Esophagus muscularis mucosa (tissue), 3 donors: ENCODE measurements around the gene ESRRG.

Source experiments
- POLR2AphosphoS5 ChIP-seq, 2 donors: sonication (generic); formaldehyde crosslinking; IDR thresholded peaks; one replicate each; pipeline ENCODE4 v1.6.1; 2017; ENCODE audit warnings: antibody characterized with exemption in 2 of 2
- TF ChIP-seq, protein P1 (sequence below), 3 experiments: fragments of 200-600 bp in 2 of 3; fragments of 450-650 bp in 1 of 3; sonication (generic) in 2 of 3; IDR thresholded peaks; one replicate each; pipeline ENCODE4 v1.5.1; 2017 to 2019; ENCODE audit warnings: antibody characterized with exemption in 3 of 3, mild to moderate bottlenecking in 2 of 3, moderate library complexity in 1 of 3

GRCh38 chr1:216549796-216550195, 173.4 kb downstream of the ESRRG start:
- TF ChIP-seq, protein P1, sequence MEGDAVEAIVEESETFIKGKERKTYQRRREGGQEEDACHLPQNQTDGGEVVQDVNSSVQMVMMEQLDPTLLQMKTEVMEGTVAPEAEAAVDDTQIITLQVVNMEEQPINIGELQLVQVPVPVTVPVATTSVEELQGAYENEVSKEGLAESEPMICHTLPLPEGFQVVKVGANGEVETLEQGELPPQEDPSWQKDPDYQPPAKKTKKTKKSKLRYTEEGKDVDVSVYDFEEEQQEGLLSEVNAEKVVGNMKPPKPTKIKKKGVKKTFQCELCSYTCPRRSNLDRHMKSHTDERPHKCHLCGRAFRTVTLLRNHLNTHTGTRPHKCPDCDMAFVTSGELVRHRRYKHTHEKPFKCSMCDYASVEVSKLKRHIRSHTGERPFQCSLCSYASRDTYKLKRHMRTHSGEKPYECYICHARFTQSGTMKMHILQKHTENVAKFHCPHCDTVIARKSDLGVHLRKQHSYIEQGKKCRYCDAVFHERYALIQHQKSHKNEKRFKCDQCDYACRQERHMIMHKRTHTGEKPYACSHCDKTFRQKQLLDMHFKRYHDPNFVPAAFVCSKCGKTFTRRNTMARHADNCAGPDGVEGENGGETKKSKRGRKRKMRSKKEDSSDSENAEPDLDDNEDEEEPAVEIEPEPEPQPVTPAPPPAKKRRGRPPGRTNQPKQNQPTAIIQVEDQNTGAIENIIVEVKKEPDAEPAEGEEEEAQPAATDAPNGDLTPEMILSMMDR (IDR thresholded peaks at IDR 0.05): no peak
- no peak for TF ChIP-seq POLR2AphosphoS5 (IDR thresholded peaks at IDR 0.05)
